Hepatocyte (in vitro differentiated cells): ENCODE measurements around the gene DLG2.

Experiments used
- EZH2 ChIP-seq: fragments of 200-600 bp; sonication (generic); IDR thresholded peaks from 2 replicates; pipeline ENCODE4 v1.6.1; 2016; ENCODE audit warnings: antibody characterized with exemption, mild to moderate bottlenecking, borderline replicate concordance
- EZH2phosphoT487 ChIP-seq: fragments of 200-600 bp; sonication (generic); IDR thresholded peaks from one replicate; pipeline ENCODE4 v1.6.1; 2018; ENCODE audit warnings: antibody characterized with exemption, mild to moderate bottlenecking, low read depth, moderate library complexity; ENCODE audit not compliant: unreplicated experiment, severe bottlenecking
- TF ChIP-seq, protein P1 (sequence below): fragments of 200-600 bp; sonication (generic); IDR thresholded peaks from 2 replicates; pipeline ENCODE4 v1.5.1; 2016; ENCODE audit warnings: antibody characterized with exemption, mild to moderate bottlenecking; ENCODE audit not compliant: poor library complexity

DNA sequence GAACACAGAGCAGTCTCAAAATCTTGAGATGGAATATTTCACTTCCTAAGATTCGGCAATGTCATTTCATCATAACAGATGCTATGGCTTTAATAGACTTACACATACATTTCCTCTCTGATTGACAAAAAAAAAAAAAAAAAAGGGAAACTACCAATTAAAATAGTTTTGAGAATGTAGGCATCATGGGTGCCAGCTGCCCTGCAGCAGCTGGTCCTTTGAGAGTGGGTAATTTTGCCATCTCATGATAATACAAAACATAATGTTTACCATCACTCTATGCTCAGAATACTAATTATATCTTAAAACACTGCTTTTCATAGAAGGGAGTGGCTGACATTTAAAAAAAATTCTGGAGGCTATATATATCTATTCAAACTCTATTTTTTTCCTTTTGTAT, 1565.4 kb downstream of the DLG2 start:
- TF ChIP-seq EZH2phosphoT487 (no peak), EZH2 (no peak)
- TF ChIP-seq, protein P1, sequence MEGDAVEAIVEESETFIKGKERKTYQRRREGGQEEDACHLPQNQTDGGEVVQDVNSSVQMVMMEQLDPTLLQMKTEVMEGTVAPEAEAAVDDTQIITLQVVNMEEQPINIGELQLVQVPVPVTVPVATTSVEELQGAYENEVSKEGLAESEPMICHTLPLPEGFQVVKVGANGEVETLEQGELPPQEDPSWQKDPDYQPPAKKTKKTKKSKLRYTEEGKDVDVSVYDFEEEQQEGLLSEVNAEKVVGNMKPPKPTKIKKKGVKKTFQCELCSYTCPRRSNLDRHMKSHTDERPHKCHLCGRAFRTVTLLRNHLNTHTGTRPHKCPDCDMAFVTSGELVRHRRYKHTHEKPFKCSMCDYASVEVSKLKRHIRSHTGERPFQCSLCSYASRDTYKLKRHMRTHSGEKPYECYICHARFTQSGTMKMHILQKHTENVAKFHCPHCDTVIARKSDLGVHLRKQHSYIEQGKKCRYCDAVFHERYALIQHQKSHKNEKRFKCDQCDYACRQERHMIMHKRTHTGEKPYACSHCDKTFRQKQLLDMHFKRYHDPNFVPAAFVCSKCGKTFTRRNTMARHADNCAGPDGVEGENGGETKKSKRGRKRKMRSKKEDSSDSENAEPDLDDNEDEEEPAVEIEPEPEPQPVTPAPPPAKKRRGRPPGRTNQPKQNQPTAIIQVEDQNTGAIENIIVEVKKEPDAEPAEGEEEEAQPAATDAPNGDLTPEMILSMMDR: no peak
